GM12873 (cell line): ENCODE data around the gene ODC1.

Experiments
- TF ChIP-seq, protein P1 (sequence below): IDR thresholded peaks from 2 replicates; pipeline ENCODE4 v1.5.1; 2012; ENCODE audit warnings: low read depth, mild to moderate bottlenecking, moderate library complexity, low read length, control low read depth; ENCODE audit not compliant: insufficient read depth; ENCODE audit errors: missing control alignments

ODC1 gene

GRCh38 chr2:10404324-10405143 lies 43.6 kb downstream of the ODC1 start:
- TF ChIP-seq, protein P1, sequence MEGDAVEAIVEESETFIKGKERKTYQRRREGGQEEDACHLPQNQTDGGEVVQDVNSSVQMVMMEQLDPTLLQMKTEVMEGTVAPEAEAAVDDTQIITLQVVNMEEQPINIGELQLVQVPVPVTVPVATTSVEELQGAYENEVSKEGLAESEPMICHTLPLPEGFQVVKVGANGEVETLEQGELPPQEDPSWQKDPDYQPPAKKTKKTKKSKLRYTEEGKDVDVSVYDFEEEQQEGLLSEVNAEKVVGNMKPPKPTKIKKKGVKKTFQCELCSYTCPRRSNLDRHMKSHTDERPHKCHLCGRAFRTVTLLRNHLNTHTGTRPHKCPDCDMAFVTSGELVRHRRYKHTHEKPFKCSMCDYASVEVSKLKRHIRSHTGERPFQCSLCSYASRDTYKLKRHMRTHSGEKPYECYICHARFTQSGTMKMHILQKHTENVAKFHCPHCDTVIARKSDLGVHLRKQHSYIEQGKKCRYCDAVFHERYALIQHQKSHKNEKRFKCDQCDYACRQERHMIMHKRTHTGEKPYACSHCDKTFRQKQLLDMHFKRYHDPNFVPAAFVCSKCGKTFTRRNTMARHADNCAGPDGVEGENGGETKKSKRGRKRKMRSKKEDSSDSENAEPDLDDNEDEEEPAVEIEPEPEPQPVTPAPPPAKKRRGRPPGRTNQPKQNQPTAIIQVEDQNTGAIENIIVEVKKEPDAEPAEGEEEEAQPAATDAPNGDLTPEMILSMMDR, result no peak

DNA sequence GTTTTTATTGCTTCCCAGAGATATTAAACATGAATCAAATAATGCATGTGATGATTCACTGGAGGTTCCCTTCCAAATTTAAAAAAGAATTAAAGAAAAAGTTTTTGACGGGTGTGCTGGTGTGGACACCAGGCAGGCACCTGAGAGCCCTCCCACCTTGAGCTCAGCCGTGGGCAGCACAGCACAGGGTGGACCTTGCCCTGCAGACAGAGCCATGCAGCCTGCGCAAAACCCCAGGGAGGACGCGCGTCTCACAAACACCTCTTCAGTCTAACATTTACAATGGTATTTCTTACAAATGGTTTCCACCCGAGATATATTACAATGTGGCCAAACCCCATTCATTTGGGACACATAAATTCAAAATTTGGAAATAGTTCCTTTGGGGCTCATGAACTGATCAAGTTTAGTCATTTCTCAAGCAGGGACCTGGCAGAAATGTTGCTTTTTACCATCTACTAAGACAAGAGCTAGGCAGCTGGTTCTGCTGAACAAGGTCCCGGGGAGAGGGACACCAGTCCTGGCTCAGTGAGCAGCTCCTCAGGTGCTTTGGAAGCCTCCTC lies 45.4 kb downstream of the ODC1 start:
- TF ChIP-seq, protein P1, result no peak

DNA sequence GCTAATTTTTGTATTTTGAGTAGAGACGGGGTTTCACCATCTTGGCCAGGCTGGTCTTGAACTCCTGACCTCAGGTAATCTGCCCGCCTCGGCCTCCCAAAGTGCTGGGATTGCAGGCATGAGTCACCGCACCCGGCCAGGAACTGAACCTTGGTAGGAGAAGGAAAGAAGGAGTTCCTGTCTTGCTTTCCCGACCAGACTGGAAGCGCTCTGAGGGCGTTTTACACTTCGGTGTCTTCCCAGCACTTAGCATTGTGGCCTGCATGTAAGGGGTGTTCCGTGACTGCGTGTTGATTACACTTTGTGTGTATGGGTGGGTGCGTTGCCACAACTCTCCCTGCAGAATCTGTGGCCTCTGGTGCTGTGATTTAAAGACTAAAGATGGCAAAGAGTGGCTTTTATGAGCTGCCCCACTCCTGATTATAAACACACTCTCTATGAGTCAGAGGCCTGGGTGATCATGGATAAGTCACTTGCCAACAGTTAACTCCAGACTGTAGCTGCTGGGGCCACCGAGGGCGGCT lies 46.0 kb downstream of the ODC1 start:
- TF ChIP-seq, protein P1, result no peak

GRCh38 chr2:10400978-10401951 lies 46.9 kb downstream of the ODC1 start:
- TF ChIP-seq, protein P1, result no peak

DNA sequence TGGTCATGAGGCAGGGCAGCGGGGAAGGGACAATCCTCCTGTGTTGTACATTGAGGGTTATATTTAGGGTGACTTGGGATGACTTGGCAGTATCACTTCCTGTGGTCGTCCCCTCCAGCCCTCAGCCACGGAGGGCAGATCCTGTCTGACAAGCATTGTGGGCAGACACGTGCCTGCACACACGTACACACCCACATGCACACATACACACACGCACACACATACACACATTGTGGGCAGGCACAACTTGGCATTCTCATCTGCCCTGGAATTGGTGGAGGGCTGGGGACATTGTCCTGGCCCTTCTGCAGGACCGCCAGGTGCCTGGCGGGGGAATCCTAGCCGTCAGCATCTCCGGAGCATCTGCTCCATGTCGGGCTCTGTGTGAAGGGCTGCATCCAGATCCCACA lies 47.6 kb downstream of the ODC1 start:
- TF ChIP-seq, protein P1, result no peak

DNA sequence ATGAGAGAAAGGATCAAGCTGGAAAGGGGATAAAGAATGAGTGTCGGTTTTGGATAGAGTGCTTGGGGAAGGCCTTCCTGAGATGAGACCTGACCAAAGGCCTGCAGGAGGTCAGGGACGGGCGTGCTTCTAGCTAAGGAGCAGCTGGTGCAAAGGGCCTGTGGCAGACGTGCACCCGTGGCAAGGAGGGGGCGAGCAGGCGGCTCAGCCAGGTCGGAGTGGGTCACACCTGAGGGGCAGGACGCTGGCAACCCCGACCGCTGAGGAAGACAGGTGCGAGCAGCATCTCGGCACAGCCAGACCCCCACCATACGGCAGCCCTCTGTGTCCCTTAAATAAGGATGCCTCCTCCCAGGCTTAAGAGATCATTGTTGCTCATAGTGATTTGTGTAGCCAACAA lies 48.1 kb downstream of the ODC1 start:
- TF ChIP-seq, protein P1, result no peak

DNA sequence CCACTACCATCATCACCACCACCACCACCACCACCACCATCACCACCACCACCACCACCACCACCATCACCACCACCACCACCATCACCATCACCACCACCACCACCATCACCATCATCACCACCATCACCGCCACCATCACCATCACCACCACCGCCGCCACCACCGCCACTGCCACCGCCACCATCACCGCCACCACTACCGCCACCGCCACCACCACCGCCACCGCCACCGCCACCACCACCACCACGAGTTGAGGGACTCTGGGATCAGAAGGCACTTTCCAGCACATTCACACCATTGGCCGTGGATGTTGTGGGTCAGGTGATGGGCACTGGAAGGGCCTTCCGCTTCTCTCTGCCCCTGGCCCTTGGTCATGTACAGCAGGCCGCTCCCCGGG lies 48.8 kb downstream of the ODC1 start:
- TF ChIP-seq, protein P1, result no peak
